Activated T-cell treated with anti-CD3 and anti-CD28 coated beads, Interleukin-2, amount 50 U/mL, for 24 hours (primary cell): ENCODE data around the gene EFCAB8.
"Not testable (repeated sequence)": the region's sequence is repeated elsewhere in the genome, so short reads cannot be mapped to it uniquely, and the experiment has no call there.

Source experiments
- DNase-seq: peaks from one replicate; pipeline ENCODE4 v3.0.0-alpha.2; 2020
- H3K27ac Mint-ChIP-seq: 2 replicates; pipeline ENCODE4 v1.8.0; 2020; ENCODE audit warnings: mild to moderate bottlenecking, mixed read lengths
- H3K27me3 Mint-ChIP-seq: 2 replicates; pipeline ENCODE4 v1.8.0; 2020; ENCODE audit warnings: mixed read lengths
- H3K36me3 Mint-ChIP-seq: 2 replicates; pipeline ENCODE4 v1.8.0; 2020; ENCODE audit warnings: low read depth, mixed read lengths
- H3K4me1 Mint-ChIP-seq: 2 replicates; pipeline ENCODE4 v1.8.0; 2020; ENCODE audit warnings: low read depth, mixed read lengths
- H3K4me3 Mint-ChIP-seq: 2 replicates; pipeline ENCODE4 v1.8.0; 2020; ENCODE audit warnings: mild to moderate bottlenecking, moderate library complexity, mixed read lengths
- H3K9me3 Mint-ChIP-seq: 2 replicates; pipeline ENCODE4 v1.8.0; 2020; ENCODE audit warnings: mixed read lengths

Gene EFCAB8

GRCh38 chr20:32960222-32960518, 101.4 kb downstream of the EFCAB8 start:
- H3K4me1 Mint-ChIP-seq: peaks cover 24% of the 10 kb centered on the region
- H3K27me3 Mint-ChIP-seq: no peaks in the 10 kb centered on the region
- no peak for DNase-seq
- no peak overlapping the region for H3K27ac Mint-ChIP-seq
- H3K9me3 Mint-ChIP-seq: peaks cover 19% of the 10 kb centered on the region
- peaks cover 9% of the 10 kb centered on the region for H3K36me3 Mint-ChIP-seq
- H3K4me3 Mint-ChIP-seq: no peak overlapping the region

- H3K4me3 Mint-ChIP-seq: no peak overlapping the region
- peaks cover 9% of the 10 kb centered on the region for H3K36me3 Mint-ChIP-seq
- peaks cover 15% of the 10 kb centered on the region for H3K9me3 Mint-ChIP-seq
- H3K27me3 Mint-ChIP-seq: no peaks in the 10 kb centered on the region
- peaks cover 24% of the 10 kb centered on the region for H3K4me1 Mint-ChIP-seq
- no peak for DNase-seq
- no peak overlapping the region for H3K27ac Mint-ChIP-seq
Measured at GRCh38 chr20:32960849-32961731, 102.4 kb downstream of the EFCAB8 start.

GRCh38 chr20:32962053-32962452, 103.3 kb downstream of the EFCAB8 start:
- Mint-ChIP-seq H3K4me1 (peaks cover 24% of the 10 kb centered on the region), H3K27ac (peak overlapping the region; percentile 44), H3K27me3 (no peaks in the 10 kb centered on the region), H3K36me3 (peaks cover 2% of the 10 kb centered on the region), H3K9me3 (peaks cover 11% of the 10 kb centered on the region), H3K4me3 (no peak overlapping the region)
- peak; percentile 21 for DNase-seq

- H3K27ac Mint-ChIP-seq, H3K27me3 Mint-ChIP-seq: not testable (repeated sequence)
- peaks cover 24% of the 10 kb centered on the region for H3K4me1 Mint-ChIP-seq
Measured at GRCh38 chr20:32962646-32963045, 103.9 kb downstream of the EFCAB8 start.

GRCh38 chr20:32963176-32963575, 104.5 kb downstream of the EFCAB8 start:
- Mint-ChIP-seq H3K27me3 (no peaks in the 10 kb centered on the region), H3K4me1 (peaks cover 24% of the 10 kb centered on the region), H3K36me3 (no peaks in the 10 kb centered on the region), H3K9me3 (peaks cover 3% of the 10 kb centered on the region), H3K4me3 (no peak overlapping the region), H3K27ac (no peak overlapping the region)
- DNase-seq: peak; percentile 21

More at GRCh38 chr20:32962646-32963045, 103.9 kb downstream of the EFCAB8 start:
- not testable (repeated sequence) for H3K36me3 Mint-ChIP-seq, DNase-seq, H3K4me3 Mint-ChIP-seq, H3K9me3 Mint-ChIP-seq

GRCh38 chr20:32964575-32964974, 105.9 kb downstream of the EFCAB8 start:
- Mint-ChIP-seq H3K4me1 (peaks cover 24% of the 10 kb centered on the region), H3K27ac (no peak overlapping the region), H3K9me3 (no peaks in the 10 kb centered on the region), H3K4me3 (no peak overlapping the region), H3K36me3 (no peaks in the 10 kb centered on the region), H3K27me3 (no peaks in the 10 kb centered on the region)
- peak; percentile 26 for DNase-seq

GRCh38 chr20:32965115-32965514, 106.4 kb downstream of the EFCAB8 start:
- DNase-seq: peak; percentile 27
- no peaks in the 10 kb centered on the region for H3K27me3 Mint-ChIP-seq
- H3K9me3 Mint-ChIP-seq: no peaks in the 10 kb centered on the region
- H3K4me3 Mint-ChIP-seq: no peak overlapping the region
- H3K27ac Mint-ChIP-seq: peak overlapping the region; percentile 23
- peaks cover 24% of the 10 kb centered on the region for H3K4me1 Mint-ChIP-seq
- H3K36me3 Mint-ChIP-seq: no peaks in the 10 kb centered on the region

GRCh38 chr20:32965581-32966373, 107.1 kb downstream of the EFCAB8 start:
- DNase-seq: peak; percentile 53
- H3K4me1 Mint-ChIP-seq: peaks cover 24% of the 10 kb centered on the region
- no peaks in the 10 kb centered on the region for H3K27me3 Mint-ChIP-seq
- H3K9me3 Mint-ChIP-seq: no peaks in the 10 kb centered on the region
- H3K4me3 Mint-ChIP-seq: no peak overlapping the region
- H3K27ac Mint-ChIP-seq: peak overlapping the region; percentile 23
- no peaks in the 10 kb centered on the region for H3K36me3 Mint-ChIP-seq

GRCh38 chr20:32966382-32966781, 107.7 kb downstream of the EFCAB8 start:
- no peaks in the 10 kb centered on the region for H3K27me3 Mint-ChIP-seq
- H3K4me1 Mint-ChIP-seq: peaks cover 21% of the 10 kb centered on the region
- H3K27ac Mint-ChIP-seq: no peak overlapping the region
- H3K4me3 Mint-ChIP-seq: no peak overlapping the region
- DNase-seq: peak; percentile 36
- H3K9me3 Mint-ChIP-seq: no peaks in the 10 kb centered on the region
- H3K36me3 Mint-ChIP-seq: no peaks in the 10 kb centered on the region

- no peaks in the 10 kb centered on the region for H3K36me3 Mint-ChIP-seq
- no peaks in the 10 kb centered on the region for H3K27me3 Mint-ChIP-seq
- H3K9me3 Mint-ChIP-seq: no peaks in the 10 kb centered on the region
- H3K4me1 Mint-ChIP-seq: peaks cover 14% of the 10 kb centered on the region
- peak; percentile 65 for DNase-seq
- H3K27ac Mint-ChIP-seq: no peak overlapping the region
- H3K4me3 Mint-ChIP-seq: peak overlapping the region; percentile 58
Measured at GRCh38 chr20:32966881-32967781, 108.4 kb downstream of the EFCAB8 start.

- H3K9me3 Mint-ChIP-seq: no peaks in the 10 kb centered on the region
- no peak overlapping the region for H3K27ac Mint-ChIP-seq
- peaks cover 10% of the 10 kb centered on the region for H3K4me1 Mint-ChIP-seq
- DNase-seq: peak; percentile 69
- H3K4me3 Mint-ChIP-seq: peak overlapping the region; percentile 58
- H3K27me3 Mint-ChIP-seq: no peaks in the 10 kb centered on the region
- H3K36me3 Mint-ChIP-seq: peaks cover 2% of the 10 kb centered on the region
Measured at GRCh38 chr20:32967961-32968457, 109.3 kb downstream of the EFCAB8 start.

GRCh38 chr20:32968478-32969241, 109.9 kb downstream of the EFCAB8 start:
- H3K4me1 Mint-ChIP-seq: peaks cover 4% of the 10 kb centered on the region
- DNase-seq: peak; percentile 66
- H3K27ac Mint-ChIP-seq: no peak overlapping the region
- H3K4me3 Mint-ChIP-seq: peak overlapping the region; percentile 58
- H3K9me3 Mint-ChIP-seq: no peaks in the 10 kb centered on the region
- peaks cover 3% of the 10 kb centered on the region for H3K36me3 Mint-ChIP-seq
- no peaks in the 10 kb centered on the region for H3K27me3 Mint-ChIP-seq

- Mint-ChIP-seq H3K36me3 (peaks cover 3% of the 10 kb centered on the region), H3K27ac (no peak overlapping the region), H3K9me3 (no peaks in the 10 kb centered on the region), H3K27me3 (no peaks in the 10 kb centered on the region), H3K4me1 (no peaks in the 10 kb centered on the region), H3K4me3 (peak overlapping the region; percentile 8)
- DNase-seq: peak; percentile 45
Measured at GRCh38 chr20:32969356-32970114, 110.8 kb downstream of the EFCAB8 start.
